RWPE2 (cell line): Measurements from ENCODE around the gene CLCN5.

Source experiments
- ATAC-seq: fragments of 200-7000 bp; cut with Tn5 transposase; 3 replicates; pipeline ENCODE4 v1.9.1; 2021; ENCODE audit warnings: low read depth
- DNase-seq: peaks from one replicate; pipeline ENCODE4 v3.0.0-alpha.2; 2020; ENCODE audit warnings: low spot score
- H3K27ac ChIP-seq: fragments of 450-650 bp; 2 replicates; pipeline ENCODE4 v1.5.1; 2017; ENCODE audit warnings: mild to moderate bottlenecking; ENCODE audit not compliant: poor library complexity, severe bottlenecking
- H3K27me3 ChIP-seq: fragments of 250-450 bp; sonication (Bioruptor Pico); 2 replicates; pipeline ENCODE4 v1.5.1; 2021; ENCODE audit warnings: mild to moderate bottlenecking, moderate library complexity; ENCODE audit not compliant: insufficient read depth, poor library complexity, severe bottlenecking
- H3K36me3 ChIP-seq: fragments of 250-450 bp; sonication (Bioruptor Pico); 2 replicates; pipeline ENCODE4 v1.5.1; 2020; ENCODE audit warnings: low read depth, mild to moderate bottlenecking, moderate library complexity
- H3K4me1 ChIP-seq: fragments of 250-450 bp; sonication (Bioruptor Pico); 2 replicates; pipeline ENCODE4 v1.5.1; 2021; ENCODE audit warnings: mild to moderate bottlenecking, moderate library complexity; ENCODE audit not compliant: insufficient read depth, poor library complexity, severe bottlenecking
- H3K4me3 ChIP-seq: fragments of 250-450 bp; sonication (Bioruptor Pico); 2 replicates; pipeline ENCODE4 v1.5.1; 2021; ENCODE audit warnings: mild to moderate bottlenecking, moderate library complexity; ENCODE audit not compliant: severe bottlenecking
- H3K9me3 ChIP-seq: fragments of 250-450 bp; sonication (Bioruptor Pico); 2 replicates; pipeline ENCODE4 v1.5.1; 2021; ENCODE audit warnings: mild to moderate bottlenecking, moderate library complexity; ENCODE audit not compliant: severe bottlenecking
- TF ChIP-seq, protein P1 (sequence below): fragments of 450-650 bp; IDR thresholded peaks from one replicate; pipeline ENCODE4 v1.5.1; 2017; ENCODE audit warnings: mild to moderate bottlenecking, moderate library complexity; ENCODE audit not compliant: poor library complexity, severe bottlenecking

The CLCN5 gene

DNA sequence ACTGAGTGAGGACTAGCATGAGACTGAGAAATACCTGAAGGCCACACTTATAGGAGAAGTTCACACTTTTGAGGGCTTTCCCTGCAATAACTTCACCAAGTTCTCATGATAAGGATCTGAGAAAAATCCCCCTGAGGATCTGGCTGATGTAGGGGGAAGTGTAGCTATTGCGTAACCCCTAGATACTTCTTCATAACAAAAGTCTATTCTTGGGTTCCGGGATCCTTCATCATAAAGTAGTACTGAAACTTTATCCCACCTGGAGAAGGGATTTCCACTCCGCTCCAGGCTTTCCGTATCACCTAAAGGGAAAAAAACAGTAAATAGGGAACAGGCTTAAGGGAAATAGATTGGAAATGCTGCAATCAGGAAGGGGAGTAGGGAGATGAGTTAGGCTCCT, 29.9 kb upstream of the CLCN5 start:
- Histone ChIP-seq H3K9me3 (no peaks in the 10 kb centered on the region), H3K36me3 (no peaks in the 10 kb centered on the region), H3K4me3 (no peak overlapping the region), H3K27ac (no peak overlapping the region), H3K4me1 (no peaks in the 10 kb centered on the region), H3K27me3 (no peaks in the 10 kb centered on the region)
- TF ChIP-seq, protein P1, sequence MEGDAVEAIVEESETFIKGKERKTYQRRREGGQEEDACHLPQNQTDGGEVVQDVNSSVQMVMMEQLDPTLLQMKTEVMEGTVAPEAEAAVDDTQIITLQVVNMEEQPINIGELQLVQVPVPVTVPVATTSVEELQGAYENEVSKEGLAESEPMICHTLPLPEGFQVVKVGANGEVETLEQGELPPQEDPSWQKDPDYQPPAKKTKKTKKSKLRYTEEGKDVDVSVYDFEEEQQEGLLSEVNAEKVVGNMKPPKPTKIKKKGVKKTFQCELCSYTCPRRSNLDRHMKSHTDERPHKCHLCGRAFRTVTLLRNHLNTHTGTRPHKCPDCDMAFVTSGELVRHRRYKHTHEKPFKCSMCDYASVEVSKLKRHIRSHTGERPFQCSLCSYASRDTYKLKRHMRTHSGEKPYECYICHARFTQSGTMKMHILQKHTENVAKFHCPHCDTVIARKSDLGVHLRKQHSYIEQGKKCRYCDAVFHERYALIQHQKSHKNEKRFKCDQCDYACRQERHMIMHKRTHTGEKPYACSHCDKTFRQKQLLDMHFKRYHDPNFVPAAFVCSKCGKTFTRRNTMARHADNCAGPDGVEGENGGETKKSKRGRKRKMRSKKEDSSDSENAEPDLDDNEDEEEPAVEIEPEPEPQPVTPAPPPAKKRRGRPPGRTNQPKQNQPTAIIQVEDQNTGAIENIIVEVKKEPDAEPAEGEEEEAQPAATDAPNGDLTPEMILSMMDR: no peak
- DNase-seq: no peak
- no peak for ATAC-seq

DNA sequence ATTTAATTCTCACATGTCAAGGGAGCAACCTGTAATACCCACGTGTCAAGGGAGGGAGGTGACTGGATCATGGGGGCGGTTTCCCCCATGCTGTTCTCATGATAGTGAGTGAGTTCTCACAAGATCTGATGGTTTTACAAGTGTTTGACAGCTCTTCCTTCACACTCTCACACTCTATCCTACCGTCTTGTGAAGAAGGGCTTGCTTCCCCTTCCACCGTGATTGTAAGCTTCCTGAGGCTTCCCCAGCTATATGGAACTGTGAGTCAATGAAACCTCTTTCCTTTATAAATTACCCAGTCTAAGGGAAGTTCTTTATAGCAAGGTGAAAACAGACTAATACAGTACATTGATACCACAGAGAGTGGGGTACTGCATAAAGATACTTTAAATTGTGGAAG, 25.4 kb upstream of the CLCN5 start:
- no peaks in the 10 kb centered on the region for H3K27me3 ChIP-seq
- H3K36me3 ChIP-seq: no peaks in the 10 kb centered on the region
- no peak overlapping the region for H3K4me3 ChIP-seq
- TF ChIP-seq, protein P1: no peak
- H3K4me1 ChIP-seq: no peaks in the 10 kb centered on the region
- ATAC-seq (no peak), DNase-seq (no peak)
- H3K9me3 ChIP-seq: no peaks in the 10 kb centered on the region
- no peak overlapping the region for H3K27ac ChIP-seq

DNA sequence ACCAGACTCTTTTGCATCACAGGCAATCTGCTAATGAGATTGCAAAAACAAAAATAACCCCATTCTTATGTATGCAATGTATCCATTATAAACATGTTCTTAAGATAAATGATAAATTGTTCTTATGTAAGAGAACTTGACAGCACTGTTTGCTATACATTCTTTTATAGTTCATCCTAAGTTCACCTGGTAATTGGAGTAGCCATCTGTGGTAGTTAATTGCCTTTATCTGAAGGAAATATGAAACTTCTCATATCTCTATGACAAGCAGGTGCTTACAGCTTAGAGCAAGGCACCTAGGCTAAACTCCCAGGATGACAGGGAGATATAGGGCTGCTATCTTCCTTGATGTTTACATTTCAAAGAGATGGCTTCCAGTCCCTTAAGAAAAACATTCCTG, 21.3 kb upstream of the CLCN5 start:
- no peak overlapping the region for H3K27ac ChIP-seq
- H3K27me3 ChIP-seq: no peaks in the 10 kb centered on the region
- no peak overlapping the region for H3K4me3 ChIP-seq
- no peaks in the 10 kb centered on the region for H3K4me1 ChIP-seq
- no peak for ATAC-seq
- TF ChIP-seq, protein P1: no peak
- no peaks in the 10 kb centered on the region for H3K9me3 ChIP-seq
- H3K36me3 ChIP-seq: no peaks in the 10 kb centered on the region
- DNase-seq: no peak

DNA sequence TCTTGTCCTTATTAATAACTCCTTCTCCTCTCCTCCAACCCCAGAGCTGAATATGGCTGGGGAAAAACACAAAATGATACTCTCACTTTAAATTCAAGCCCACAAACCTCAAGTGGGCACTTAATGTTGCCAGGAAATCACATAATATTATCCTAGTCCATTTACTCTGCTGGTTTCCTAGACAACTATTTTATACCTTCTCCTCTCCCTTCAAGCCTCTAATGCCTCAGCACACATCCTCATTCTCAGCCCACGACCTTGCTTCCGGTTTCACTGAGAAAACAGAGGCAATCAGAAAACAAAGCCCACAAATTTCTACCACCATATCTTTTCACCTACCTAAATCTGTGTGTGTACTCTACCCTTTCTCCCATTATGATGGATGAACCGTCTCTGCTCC, 12.1 kb upstream of the CLCN5 start:
- Histone ChIP-seq H3K9me3 (no peaks in the 10 kb centered on the region), H3K36me3 (no peaks in the 10 kb centered on the region), H3K27me3 (no peaks in the 10 kb centered on the region), H3K4me1 (no peaks in the 10 kb centered on the region), H3K27ac (no peak overlapping the region), H3K4me3 (no peak overlapping the region)
- ATAC-seq (no peak), DNase-seq (no peak)
- TF ChIP-seq, protein P1: no peak

DNA sequence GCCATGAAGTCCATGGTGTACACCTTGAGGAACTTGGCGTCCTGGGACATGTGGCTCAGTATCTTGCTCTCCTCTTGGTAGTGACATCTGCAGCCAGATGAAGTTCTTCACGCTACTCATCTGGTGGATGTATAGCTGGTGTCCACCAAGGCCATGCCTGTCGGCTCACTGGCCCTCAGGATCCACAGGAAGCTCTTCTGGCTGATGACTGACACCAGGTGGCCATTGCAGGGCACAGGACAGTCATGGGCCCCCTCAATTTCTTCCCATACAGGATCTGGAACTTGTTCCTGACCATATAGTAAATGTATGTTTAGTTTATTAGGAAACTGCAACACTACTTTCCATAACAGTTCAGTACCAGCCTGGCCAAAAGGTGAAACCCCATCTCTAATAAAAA, 10.3 kb upstream of the CLCN5 start:
- H3K9me3 ChIP-seq: no peaks in the 10 kb centered on the region
- TF ChIP-seq, protein P1: no peak
- no peak for ATAC-seq
- H3K4me1 ChIP-seq: no peaks in the 10 kb centered on the region
- no peak overlapping the region for H3K27ac ChIP-seq
- no peak overlapping the region for H3K4me3 ChIP-seq
- no peaks in the 10 kb centered on the region for H3K27me3 ChIP-seq
- H3K36me3 ChIP-seq: no peaks in the 10 kb centered on the region
- DNase-seq: no peak
